NB4 (cell line): Measurements from ENCODE around the gene GABRB1.

ENCODE experiments used
- DNase-seq: peaks from one replicate; pipeline ENCODE4 v3.0.0; 2010; ENCODE audit warnings: low read depth
- H3K4me3 ChIP-seq: one replicate; pipeline ENCODE4 v1.5.1; 2011; ENCODE audit warnings: mild to moderate bottlenecking, low read depth, low read length, moderate library complexity
- CTCF ChIP-seq: IDR thresholded peaks from one replicate; pipeline ENCODE4 v1.5.1; 2012; ENCODE audit warnings: low read depth, low read length
- MYC ChIP-seq: IDR thresholded peaks from 2 replicates; pipeline ENCODE4 v1.6.1; 2011; ENCODE audit warnings: low read depth, low read length
- POLR2A ChIP-seq: IDR thresholded peaks from 2 replicates; pipeline ENCODE4 v1.6.1; 2011; ENCODE audit warnings: mild to moderate bottlenecking; ENCODE audit not compliant: insufficient read length; ENCODE audit errors: extremely low read depth
- TF ChIP-seq, protein P1 (sequence below): IDR thresholded peaks from 2 replicates; pipeline ENCODE4 v1.6.1; 2011; ENCODE audit warnings: low read depth, low read length

Gene GABRB1

DNA sequence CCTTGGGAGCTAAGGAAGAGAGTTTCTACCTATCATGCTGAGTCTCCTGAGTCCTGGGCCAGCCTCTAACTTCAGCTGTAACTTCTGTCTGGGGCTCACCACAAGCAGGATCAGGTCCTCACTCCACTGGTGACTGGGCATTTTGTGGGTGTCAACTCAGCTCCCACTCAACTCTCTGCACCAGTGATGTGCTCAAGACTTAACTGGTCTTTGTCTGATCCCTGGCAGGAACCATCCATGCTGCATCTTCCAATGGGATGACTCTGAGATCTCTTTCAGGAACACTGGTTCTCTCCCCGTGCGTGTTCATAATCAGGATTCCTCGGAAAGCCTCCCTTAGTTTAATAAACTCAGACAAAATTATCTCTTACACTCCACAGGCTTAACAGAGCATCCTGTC, 349.8 kb downstream of the GABRB1 start:
- no peak for TF ChIP-seq POLR2A
- TF ChIP-seq, protein P1, sequence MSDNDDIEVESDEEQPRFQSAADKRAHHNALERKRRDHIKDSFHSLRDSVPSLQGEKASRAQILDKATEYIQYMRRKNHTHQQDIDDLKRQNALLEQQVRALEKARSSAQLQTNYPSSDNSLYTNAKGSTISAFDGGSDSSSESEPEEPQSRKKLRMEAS = no peak
- TF ChIP-seq MYC = no peak
- no peak for TF ChIP-seq CTCF

DNA sequence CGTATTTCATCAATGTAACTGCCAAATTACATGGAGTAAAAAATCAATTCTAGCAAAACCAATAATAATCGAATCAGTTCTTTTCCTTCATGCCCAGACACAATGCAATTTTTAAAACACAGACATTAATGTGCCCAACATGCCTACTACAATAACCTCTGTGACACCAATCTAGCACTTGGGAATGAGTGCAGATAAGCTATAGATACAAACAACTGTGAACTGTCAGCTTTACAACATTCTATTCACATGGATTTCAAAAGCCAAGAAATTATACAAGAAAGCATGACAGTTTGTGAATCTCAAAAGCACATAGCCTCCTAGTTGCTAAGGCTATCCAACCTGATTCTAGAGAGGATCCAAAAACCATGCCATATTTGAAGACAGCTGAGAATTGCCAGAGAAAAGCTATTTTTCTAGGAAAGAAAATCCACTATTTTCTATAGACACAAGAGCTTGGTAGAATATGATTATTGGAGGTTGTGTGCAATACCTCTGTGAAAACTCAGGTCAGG, 351.5 kb downstream of the GABRB1 start:
- TF ChIP-seq POLR2A (no peak), CTCF (no peak), MYC (no peak)
- TF ChIP-seq, protein P1 = no peak
- DNase-seq = no peak
- H3K4me3 ChIP-seq = no peak overlapping the region

More for the DNA sequence above, 349.8 kb downstream of the GABRB1 start:
- DNase-seq = no peak
- no peak overlapping the region for H3K4me3 ChIP-seq

GRCh38 chr4:47383829-47384427, 352.6 kb downstream of the GABRB1 start:
- TF ChIP-seq, protein P1 = no peak
- TF ChIP-seq MYC = no peak
- TF ChIP-seq CTCF = no peak
- TF ChIP-seq POLR2A = no peak
- H3K4me3 ChIP-seq = no peak overlapping the region
- peak; percentile 60 for DNase-seq

DNA sequence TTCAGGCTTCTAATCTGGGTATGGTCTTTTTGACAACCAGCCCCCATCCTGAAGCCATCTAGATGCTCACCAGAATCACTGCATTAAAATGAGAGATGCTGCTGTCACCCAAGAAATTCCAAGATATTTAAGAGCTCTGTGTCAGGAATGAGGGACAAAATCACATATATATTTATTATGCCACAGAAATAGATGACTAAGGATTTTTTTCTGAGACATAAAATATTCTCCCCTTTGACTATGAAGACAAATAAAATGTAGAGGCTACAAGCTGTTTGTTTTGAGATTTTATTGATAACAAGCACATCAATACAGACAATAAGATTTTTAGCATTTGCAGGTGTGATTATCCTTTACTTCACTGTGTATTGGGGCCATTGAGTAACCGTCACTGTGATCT, 354.8 kb downstream of the GABRB1 start:
- TF ChIP-seq MYC (no peak), CTCF (no peak), POLR2A (no peak)
- TF ChIP-seq, protein P1 = no peak
- DNase-seq = no peak

DNA sequence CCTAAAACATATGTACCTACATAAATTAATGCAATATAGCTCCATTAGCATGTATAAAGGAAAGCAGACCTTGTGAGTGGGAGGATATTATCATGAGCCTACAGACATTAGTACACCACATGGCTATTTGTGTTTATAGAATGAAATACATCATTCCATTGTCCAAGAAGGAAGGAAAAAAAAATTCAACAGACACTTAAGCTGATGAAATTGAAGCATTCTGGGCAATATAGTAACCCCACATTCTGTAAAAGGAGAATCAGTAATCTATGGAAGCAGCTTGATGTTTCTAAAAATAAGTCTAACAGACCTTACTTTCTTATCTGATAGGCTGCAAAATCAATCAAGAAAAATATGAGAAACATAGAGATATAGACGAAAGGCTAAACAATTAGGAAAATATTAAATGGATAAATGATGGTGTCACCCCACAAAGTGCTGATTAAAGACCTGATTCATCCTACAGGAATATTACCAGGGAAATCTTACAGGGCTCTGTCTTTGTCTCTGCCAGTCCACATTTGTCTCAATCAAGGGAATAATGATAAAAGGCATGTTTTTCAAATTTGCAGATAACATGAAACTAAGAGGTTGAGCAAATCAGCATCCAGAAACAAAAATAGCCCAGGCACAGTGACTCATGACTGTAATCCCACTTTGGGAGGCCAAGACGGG, 355.3 kb downstream of the GABRB1 start:
- no peak for DNase-seq
- no peak for TF ChIP-seq POLR2A
- no peak for TF ChIP-seq MYC
- TF ChIP-seq, protein P1 = no peak
- TF ChIP-seq CTCF = no peak

More for the DNA sequence above, 354.8 kb downstream of the GABRB1 start:
- H3K4me3 ChIP-seq = no peak overlapping the region

More for the DNA sequence above, 355.3 kb downstream of the GABRB1 start:
- H3K4me3 ChIP-seq = no peak overlapping the region
